Ishikawa (cell line): Measurements from ENCODE around the gene KIAA0825.

ENCODE experiments used
- CEBPB ChIP-seq: IDR thresholded peaks from 2 replicates; pipeline ENCODE4 v1.6.1; 2012
- RAD21 ChIP-seq: IDR thresholded peaks from 2 replicates; pipeline ENCODE4 v1.6.1; 2012; ENCODE audit warnings: low read depth
- TCF12 ChIP-seq: IDR thresholded peaks from 2 replicates; pipeline ENCODE4 v1.6.1; 2012; ENCODE audit warnings: low read depth

DNA sequence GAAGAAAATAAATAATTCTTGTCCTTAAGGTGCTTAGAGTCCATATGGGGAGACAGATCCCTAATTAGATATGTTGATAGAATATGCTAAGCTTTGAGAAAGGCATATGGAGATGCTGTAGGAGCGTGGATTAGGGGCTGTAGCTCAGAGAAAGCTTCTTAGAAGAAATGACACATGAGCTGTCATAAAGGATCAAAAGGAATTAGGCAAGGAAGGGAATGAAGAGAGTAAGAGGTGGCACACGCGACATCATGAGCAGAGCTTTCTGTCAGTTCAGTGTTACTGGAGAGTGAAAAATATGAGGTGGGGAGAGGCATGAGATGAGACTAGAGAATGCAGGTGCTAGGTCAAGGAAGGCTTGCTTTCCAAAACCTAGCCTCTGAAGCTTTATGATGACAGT is 118.6 kb downstream of the KIAA0825 start:
- TF ChIP-seq RAD21 (no peak), CEBPB (no peak), TCF12 (no peak)
